Ishikawa (cell line): ENCODE measurements around the gene TET1.

Experiments
- CEBPB ChIP-seq: IDR thresholded peaks from 2 replicates; pipeline ENCODE4 v1.6.1; 2012
- CREB1 ChIP-seq: IDR thresholded peaks from 2 replicates; pipeline ENCODE4 v1.6.1; 2012; ENCODE audit warnings: low read depth
- EGR1 ChIP-seq: IDR thresholded peaks from 2 replicates; pipeline ENCODE4 v1.6.1; 2012
- EP300 ChIP-seq: IDR thresholded peaks from 2 replicates; pipeline ENCODE4 v1.6.1; 2012; ENCODE audit warnings: borderline replicate concordance
- FOXM1 ChIP-seq: IDR thresholded peaks from 2 replicates; pipeline ENCODE4 v1.6.1; 2012; ENCODE audit warnings: low read depth, borderline replicate concordance
- RAD21 ChIP-seq: IDR thresholded peaks from 2 replicates; pipeline ENCODE4 v1.6.1; 2012; ENCODE audit warnings: low read depth
- TAF1 ChIP-seq: IDR thresholded peaks from 2 replicates; pipeline ENCODE4 v1.6.1; 2012; ENCODE audit warnings: low read depth, mild to moderate bottlenecking
- TCF12 ChIP-seq: IDR thresholded peaks from 2 replicates; pipeline ENCODE4 v1.6.1; 2012; ENCODE audit warnings: low read depth
- TEAD4 ChIP-seq: IDR thresholded peaks from 2 replicates; pipeline ENCODE4 v1.6.1; 2012
- YY1 ChIP-seq: IDR thresholded peaks from 2 replicates; pipeline ENCODE4 v1.6.1; 2012; ENCODE audit warnings: low read depth
- ZBTB7A ChIP-seq: IDR thresholded peaks from 2 replicates; pipeline ENCODE4 v1.6.1; 2012; ENCODE audit warnings: low read depth
- TF ChIP-seq, protein P1 (sequence below): IDR thresholded peaks from 2 replicates; pipeline ENCODE4 v1.6.1; 2012
- TF ChIP-seq, protein P2 (sequence below): IDR thresholded peaks from 2 replicates; pipeline ENCODE4 v1.6.1; 2012; ENCODE audit warnings: low read depth, mild to moderate bottlenecking
- TF ChIP-seq, protein P3 (sequence below): IDR thresholded peaks from 2 replicates; pipeline ENCODE4 v1.6.1; 2012

DNA sequence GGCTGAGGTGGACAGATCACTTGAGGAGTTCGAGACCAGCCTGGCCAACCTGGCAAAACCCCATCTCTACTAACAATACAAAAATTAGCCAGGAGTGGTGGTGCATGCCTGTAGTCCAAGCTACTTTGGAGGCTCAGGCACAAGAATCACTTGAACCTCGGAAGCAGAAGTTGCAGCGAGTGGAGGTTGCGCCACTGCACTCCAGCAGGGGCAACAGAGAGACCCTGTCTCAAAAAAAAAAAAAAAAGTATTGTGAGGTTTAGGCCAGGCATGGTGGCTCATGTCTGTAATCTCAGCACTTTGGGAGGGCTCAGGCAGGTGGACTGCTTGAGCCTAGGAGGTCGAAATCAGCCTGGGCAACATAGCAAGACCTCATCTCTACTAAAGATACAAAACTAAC, 16.0 kb downstream of the TET1 start:
- TF ChIP-seq EP300: no peak
- no peak for TF ChIP-seq RAD21
- TF ChIP-seq YY1: no peak
- no peak for TF ChIP-seq FOXM1
- TF ChIP-seq, protein P1, sequence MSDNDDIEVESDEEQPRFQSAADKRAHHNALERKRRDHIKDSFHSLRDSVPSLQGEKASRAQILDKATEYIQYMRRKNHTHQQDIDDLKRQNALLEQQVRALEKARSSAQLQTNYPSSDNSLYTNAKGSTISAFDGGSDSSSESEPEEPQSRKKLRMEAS: no peak
- no peak for TF ChIP-seq CEBPB
- no peak for TF ChIP-seq TEAD4
- no peak for TF ChIP-seq TCF12
- no peak for TF ChIP-seq TAF1
- TF ChIP-seq, protein P2, sequence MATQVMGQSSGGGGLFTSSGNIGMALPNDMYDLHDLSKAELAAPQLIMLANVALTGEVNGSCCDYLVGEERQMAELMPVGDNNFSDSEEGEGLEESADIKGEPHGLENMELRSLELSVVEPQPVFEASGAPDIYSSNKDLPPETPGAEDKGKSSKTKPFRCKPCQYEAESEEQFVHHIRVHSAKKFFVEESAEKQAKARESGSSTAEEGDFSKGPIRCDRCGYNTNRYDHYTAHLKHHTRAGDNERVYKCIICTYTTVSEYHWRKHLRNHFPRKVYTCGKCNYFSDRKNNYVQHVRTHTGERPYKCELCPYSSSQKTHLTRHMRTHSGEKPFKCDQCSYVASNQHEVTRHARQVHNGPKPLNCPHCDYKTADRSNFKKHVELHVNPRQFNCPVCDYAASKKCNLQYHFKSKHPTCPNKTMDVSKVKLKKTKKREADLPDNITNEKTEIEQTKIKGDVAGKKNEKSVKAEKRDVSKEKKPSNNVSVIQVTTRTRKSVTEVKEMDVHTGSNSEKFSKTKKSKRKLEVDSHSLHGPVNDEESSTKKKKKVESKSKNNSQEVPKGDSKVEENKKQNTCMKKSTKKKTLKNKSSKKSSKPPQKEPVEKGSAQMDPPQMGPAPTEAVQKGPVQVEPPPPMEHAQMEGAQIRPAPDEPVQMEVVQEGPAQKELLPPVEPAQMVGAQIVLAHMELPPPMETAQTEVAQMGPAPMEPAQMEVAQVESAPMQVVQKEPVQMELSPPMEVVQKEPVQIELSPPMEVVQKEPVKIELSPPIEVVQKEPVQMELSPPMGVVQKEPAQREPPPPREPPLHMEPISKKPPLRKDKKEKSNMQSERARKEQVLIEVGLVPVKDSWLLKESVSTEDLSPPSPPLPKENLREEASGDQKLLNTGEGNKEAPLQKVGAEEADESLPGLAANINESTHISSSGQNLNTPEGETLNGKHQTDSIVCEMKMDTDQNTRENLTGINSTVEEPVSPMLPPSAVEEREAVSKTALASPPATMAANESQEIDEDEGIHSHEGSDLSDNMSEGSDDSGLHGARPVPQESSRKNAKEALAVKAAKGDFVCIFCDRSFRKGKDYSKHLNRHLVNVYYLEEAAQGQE: no peak
- TF ChIP-seq ZBTB7A: no peak
- TF ChIP-seq, protein P3, sequence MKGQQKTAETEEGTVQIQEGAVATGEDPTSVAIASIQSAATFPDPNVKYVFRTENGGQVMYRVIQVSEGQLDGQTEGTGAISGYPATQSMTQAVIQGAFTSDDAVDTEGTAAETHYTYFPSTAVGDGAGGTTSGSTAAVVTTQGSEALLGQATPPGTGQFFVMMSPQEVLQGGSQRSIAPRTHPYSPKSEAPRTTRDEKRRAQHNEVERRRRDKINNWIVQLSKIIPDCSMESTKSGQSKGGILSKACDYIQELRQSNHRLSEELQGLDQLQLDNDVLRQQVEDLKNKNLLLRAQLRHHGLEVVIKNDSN: no peak
- no peak for TF ChIP-seq CREB1
- TF ChIP-seq EGR1: no peak
